Natural killer cell treated with Interleukin-12 subunit alpha and Interleukin-12 subunit beta and Interleukin-15 and Interleukin-18, amount 100 ng/mL, for 72 hours (primary cell): ENCODE data around the gene ZBTB7B. TPM values are rescaled to one million over a fixed set of nuclear protein-coding genes. Genes with fewer than 3 reads are reported as not detected.
A peak's percentile ranks its signal among the peaks of the same experiment; 100 is the strongest.
"Not testable (repeated sequence)": the region's sequence is repeated elsewhere in the genome, so short reads cannot be mapped to it uniquely, and the experiment has no call there.

Source experiments
- ATAC-seq, 2 donors: fragments of 150-1000 bp; cut with Tn5 transposase in 1 of 2; sonication (Bioruptor Pico), chemical (Tn5 transposase) in 1 of 2; 2 replicates each; pipeline ENCODE4 v1.10.0; 2021
- DNase-seq: peaks from one replicate; pipeline ENCODE4 v3.0.0; 2022; ENCODE audit warnings: low spot score
- H3K27ac Mint-ChIP-seq, 2 donors: 1 replicate in 1 of 2; 2 replicates in 1 of 2; pipeline ENCODE4 v1.8.0; 2022; ENCODE audit warnings: mixed read lengths in 2 of 2, mild to moderate bottlenecking in 1 of 2, moderate library complexity in 1 of 2
- H3K27me3 Mint-ChIP-seq, 2 donors: 1 replicate in 1 of 2; 2 replicates in 1 of 2; pipeline ENCODE4 v1.8.0; 2022; ENCODE audit warnings: mixed read lengths in 2 of 2
- H3K36me3 Mint-ChIP-seq: one replicate; pipeline ENCODE4 v1.8.0; 2022; ENCODE audit warnings: mixed read lengths
- H3K4me1 Mint-ChIP-seq, 2 donors: 1 replicate in 1 of 2; 2 replicates in 1 of 2; pipeline ENCODE4 v1.8.0; 2022; ENCODE audit warnings: low read depth in 2 of 2, mixed read lengths in 2 of 2, mild to moderate bottlenecking in 1 of 2
- H3K4me3 Mint-ChIP-seq: one replicate; pipeline ENCODE4 v1.8.0; 2022; ENCODE audit warnings: mixed read lengths
- H3K9me3 Mint-ChIP-seq: 2 replicates; pipeline ENCODE4 v1.8.0; 2022; ENCODE audit warnings: mixed read lengths
- total RNA-seq, 2 donors: library from RNA; stranded (reverse); gene quantifications; one replicate each; pipeline ENCODE4 v1.2.3, GENCODE V29; 2022

Gene ZBTB7B
- total RNA-seq, 2 donors from 2014 or later: 78.4 to 107 TPM

GRCh38 chr1:154987326-154987725, 15.3 kb upstream of the ZBTB7B start:
- peaks cover 5 to 12% of the 10 kb centered on the region in 2 donors for H3K4me1 Mint-ChIP-seq
- H3K27me3 Mint-ChIP-seq: no peaks in the 10 kb centered on the region
- DNase-seq: no peak
- ATAC-seq: no peak
- H3K36me3 Mint-ChIP-seq: no peaks in the 10 kb centered on the region
- H3K4me3 Mint-ChIP-seq: no peak overlapping the region
- H3K9me3 Mint-ChIP-seq: no peaks in the 10 kb centered on the region
- no peak overlapping the region for H3K27ac Mint-ChIP-seq

- no peak overlapping the region for H3K27ac Mint-ChIP-seq
- H3K36me3 Mint-ChIP-seq: no peaks in the 10 kb centered on the region
- peaks cover 5 to 12% of the 10 kb centered on the region in 2 donors for H3K4me1 Mint-ChIP-seq
- no peaks in the 10 kb centered on the region for H3K9me3 Mint-ChIP-seq
- ATAC-seq (no peak), DNase-seq (no peak)
- no peak overlapping the region for H3K4me3 Mint-ChIP-seq
- no peaks in the 10 kb centered on the region for H3K27me3 Mint-ChIP-seq
These were observed 14.3 kb upstream of the ZBTB7B start for GRCh38 chr1:154988058-154988954.

- no peak overlapping the region for H3K27ac Mint-ChIP-seq
- no peak overlapping the region for H3K4me3 Mint-ChIP-seq
- H3K4me1 Mint-ChIP-seq: peaks cover under 1 to 12% of the 10 kb centered on the region in 2 donors
- no peaks in the 10 kb centered on the region for H3K27me3 Mint-ChIP-seq
- no peaks in the 10 kb centered on the region for H3K36me3 Mint-ChIP-seq
- no peak for ATAC-seq
- H3K9me3 Mint-ChIP-seq: no peaks in the 10 kb centered on the region
- DNase-seq: no peak
These were observed 13.3 kb upstream of the ZBTB7B start for GRCh38 chr1:154989195-154989860.

GRCh38 chr1:154990276-154990675, 12.3 kb upstream of the ZBTB7B start:
- H3K27me3 Mint-ChIP-seq: no peaks in the 10 kb centered on the region
- DNase-seq (no peak), ATAC-seq (no peak)
- no peak overlapping the region for H3K4me3 Mint-ChIP-seq
- no peaks in the 10 kb centered on the region for H3K36me3 Mint-ChIP-seq
- peaks cover 0 to 12% of the 10 kb centered on the region in 2 donors for H3K4me1 Mint-ChIP-seq
- no peak overlapping the region for H3K27ac Mint-ChIP-seq
- H3K9me3 Mint-ChIP-seq: no peaks in the 10 kb centered on the region

- ATAC-seq: no peak
- H3K36me3 Mint-ChIP-seq: no peaks in the 10 kb centered on the region
- no peak overlapping the region for H3K27ac Mint-ChIP-seq
- H3K27me3 Mint-ChIP-seq: no peaks in the 10 kb centered on the region
- peaks cover 5 to 15% of the 10 kb centered on the region in 2 donors for H3K4me1 Mint-ChIP-seq
- DNase-seq: no peak
- no peak overlapping the region for H3K4me3 Mint-ChIP-seq
- H3K9me3 Mint-ChIP-seq: no peaks in the 10 kb centered on the region
These were observed 9.7 kb upstream of the ZBTB7B start for GRCh38 chr1:154992721-154993571.

GRCh38 chr1:154993572-154994268, 8.9 kb upstream of the ZBTB7B start, which contains the start of gene LENEP:
TSS of gene LENEP (plus strand) at chr1:154993586. CDS start at chr1:154993608, 22 bp downstream.
- no peaks in the 10 kb centered on the region for H3K9me3 Mint-ChIP-seq
- DNase-seq: no peak
- peaks cover 10 to 15% of the 10 kb centered on the region in 2 donors for H3K4me1 Mint-ChIP-seq
- no peaks in the 10 kb centered on the region for H3K27me3 Mint-ChIP-seq
- H3K36me3 Mint-ChIP-seq: no peaks in the 10 kb centered on the region
- H3K27ac Mint-ChIP-seq: peak within 1 kb of the TSS in 1 of 2 donors; percentile 18
- no peak for ATAC-seq
- no peak within 1 kb of the TSS for H3K4me3 Mint-ChIP-seq

GRCh38 chr1:154994269-154994587, 8.4 kb upstream of the ZBTB7B start:
- H3K27ac Mint-ChIP-seq: peak overlapping the region in 1 of 2 donors; percentile 18
- no peaks in the 10 kb centered on the region for H3K9me3 Mint-ChIP-seq

GRCh38 chr1:154994591-154994990, 8.0 kb upstream of the ZBTB7B start:
- Mint-ChIP-seq H3K27ac (peak overlapping the region in 1 of 2 donors; percentile 33), H3K27me3 (no peaks in the 10 kb centered on the region), H3K4me3 (no peak overlapping the region), H3K9me3 (no peaks in the 10 kb centered on the region), H3K4me1 (peaks cover 13 to 16% of the 10 kb centered on the region in 2 donors), H3K36me3 (no peaks in the 10 kb centered on the region)
- DNase-seq (no peak), ATAC-seq (no peak)

More at GRCh38 chr1:154994269-154994587, 8.4 kb upstream of the ZBTB7B start:
- DNase-seq (no peak), ATAC-seq (no peak)
- Mint-ChIP-seq H3K4me3 (no peak overlapping the region), H3K36me3 (no peaks in the 10 kb centered on the region), H3K27me3 (no peaks in the 10 kb centered on the region), H3K4me1 (peaks cover 15 to 16% of the 10 kb centered on the region in 2 donors)

- not testable (repeated sequence) for H3K27me3 Mint-ChIP-seq, ATAC-seq, DNase-seq, H3K4me3 Mint-ChIP-seq, H3K36me3 Mint-ChIP-seq, H3K9me3 Mint-ChIP-seq
- Mint-ChIP-seq H3K4me1 (peaks cover 18 to 24% of the 10 kb centered on the region in 2 donors), H3K27ac (peak overlapping the region in 1 of 2 donors; percentile 33)
These were observed 7.2 kb upstream of the ZBTB7B start for GRCh38 chr1:154995301-154995983.

GRCh38 chr1:154996966-154997701, 5.5 kb upstream of the ZBTB7B start:
- Mint-ChIP-seq H3K27ac (no peak overlapping the region), H3K4me1 (peaks cover 18 to 24% of the 10 kb centered on the region in 2 donors), H3K27me3 (no peaks in the 10 kb centered on the region), H3K4me3 (no peak overlapping the region), H3K9me3 (no peaks in the 10 kb centered on the region), H3K36me3 (no peaks in the 10 kb centered on the region)
- DNase-seq (no peak), ATAC-seq (no peak)

- peaks cover 19 to 24% of the 10 kb centered on the region in 2 donors for H3K4me1 Mint-ChIP-seq
- ATAC-seq (no peak), DNase-seq (no peak)
- no peaks in the 10 kb centered on the region for H3K36me3 Mint-ChIP-seq
- peak overlapping the region in 1 of 2 donors; percentile 94 for H3K27ac Mint-ChIP-seq
- peak overlapping the region; percentile 38 for H3K4me3 Mint-ChIP-seq
- no peaks in the 10 kb centered on the region for H3K27me3 Mint-ChIP-seq
- no peaks in the 10 kb centered on the region for H3K9me3 Mint-ChIP-seq
These were observed 4.3 kb upstream of the ZBTB7B start for GRCh38 chr1:154998201-154998780.
